Testis (tissue), 2 donors: ENCODE data around the gene BPIFA2.

ENCODE experiments used
- CTCF ChIP-seq, 3 experiments: fragments of 450-650 bp in 2 of 3; fragments of 200-600 bp in 1 of 3; sonication (generic) in 1 of 3; IDR thresholded peaks; one replicate each; pipeline ENCODE4 v1.5.1; 2016 to 2019; ENCODE audit warnings: antibody characterized with exemption in 3 of 3, mild to moderate bottlenecking in 2 of 3, moderate library complexity in 1 of 3
- POLR2A ChIP-seq: fragments of 450-650 bp; IDR thresholded peaks from one replicate; pipeline ENCODE4 v1.6.1; 2017; ENCODE audit warnings: antibody characterized with exemption, mild to moderate bottlenecking, moderate library complexity

GRCh38 chr20:33183312-33183711 lies 15.4 kb downstream of the BPIFA2 start:
- no peak for TF ChIP-seq CTCF (IDR thresholded peaks at IDR 0.05)
- TF ChIP-seq POLR2A, result no peak
